Body of pancreas (tissue), 4 donors: ENCODE measurements around the gene PWWP2B. TPM values are rescaled to one million over a fixed set of nuclear protein-coding genes. Genes with fewer than 3 reads are reported as not detected.

Experiments used
- ATAC-seq: fragments of 150-250 bp; one replicate; pipeline ENCODE4 v1.9.1; 2016
- DNase-seq, 4 donors: peaks; one replicate each; pipeline ENCODE4 v3.0.0-alpha.2; 2019
- H3K27ac ChIP-seq, 4 donors: fragments of 200-600 bp; sonication (generic); 1 replicate in 3 of 4; 2 replicates in 1 of 4; pipeline versions ENCODE4 v1.5.1 to v1.6.1; 2016 to 2019; ENCODE audit warnings: mild to moderate bottlenecking in 1 of 4, mixed read lengths in 1 of 4, moderate library complexity in 1 of 4
- H3K27me3 ChIP-seq, 2 donors: fragments of 200-600 bp; sonication (generic); one replicate each; pipeline ENCODE4 v1.6.0; 2016; ENCODE audit warnings: mild to moderate bottlenecking in 1 of 2
- H3K36me3 ChIP-seq, 2 donors: fragments of 200-600 bp; sonication (generic); replicated peaks in 1 of 2; 2 replicates each; pipeline ENCODE4 v1.5.1; 2016; ENCODE audit warnings: low read depth in 2 of 2; ENCODE audit not compliant: insufficient read depth in 1 of 2
- H3K4me1 ChIP-seq: fragments of 200-600 bp; sonication (generic); one replicate; pipeline ENCODE4 v1.6.0; 2016
- H3K4me3 ChIP-seq, 2 donors: fragments of 200-600 bp; sonication (generic); 1 replicate in 1 of 2; 2 replicates in 1 of 2; pipeline ENCODE4 v1.5.1; 2016 to 2019
- H3K9me3 ChIP-seq, 3 donors: fragments of 200-600 bp; sonication (generic); 1 replicate in 2 of 3; 2 replicates in 1 of 3; pipeline ENCODE4 v1.5.1; 2016
- POLR2A ChIP-seq, 3 donors: fragments of 450-650 bp; IDR thresholded peaks; one replicate each; pipeline ENCODE4 v1.6.1; 2016; ENCODE audit warnings: antibody characterized with exemption in 3 of 3, mild to moderate bottlenecking in 2 of 3
- WGBS, 2 donors: methylation state at CpG; one replicate each; pipeline ENCODE4 v1.1.5; 2017; 5-methylcytosine and 5-hydroxymethylcytosine counted together
- intact Hi-C: fragments of 100-400 bp; cut with DNase I; formaldehyde crosslinking; loops from one replicate; pipeline ENCODE4 v1.15.1; 2023
- total RNA-seq, 2 donors: library from RNA; depleted of rRNA; stranded (reverse); fragments of >200 nt; gene quantifications; one replicate each; pipeline ENCODE4 v1.1.0, GENCODE V29; 2016
- TF ChIP-seq, protein P1 (sequence below), 7 experiments: fragments of 450-650 bp in 4 of 7; fragments of 200-600 bp in 3 of 7; sonication (generic) in 3 of 7; IDR thresholded peaks; one replicate each; pipeline ENCODE4 v1.5.1; 2016 to 2019; ENCODE audit warnings: antibody characterized with exemption in 7 of 7

The PWWP2B gene
- total RNA-seq, 2 donors from 2014 or later = 31.9 to 46.5 TPM

DNA sequence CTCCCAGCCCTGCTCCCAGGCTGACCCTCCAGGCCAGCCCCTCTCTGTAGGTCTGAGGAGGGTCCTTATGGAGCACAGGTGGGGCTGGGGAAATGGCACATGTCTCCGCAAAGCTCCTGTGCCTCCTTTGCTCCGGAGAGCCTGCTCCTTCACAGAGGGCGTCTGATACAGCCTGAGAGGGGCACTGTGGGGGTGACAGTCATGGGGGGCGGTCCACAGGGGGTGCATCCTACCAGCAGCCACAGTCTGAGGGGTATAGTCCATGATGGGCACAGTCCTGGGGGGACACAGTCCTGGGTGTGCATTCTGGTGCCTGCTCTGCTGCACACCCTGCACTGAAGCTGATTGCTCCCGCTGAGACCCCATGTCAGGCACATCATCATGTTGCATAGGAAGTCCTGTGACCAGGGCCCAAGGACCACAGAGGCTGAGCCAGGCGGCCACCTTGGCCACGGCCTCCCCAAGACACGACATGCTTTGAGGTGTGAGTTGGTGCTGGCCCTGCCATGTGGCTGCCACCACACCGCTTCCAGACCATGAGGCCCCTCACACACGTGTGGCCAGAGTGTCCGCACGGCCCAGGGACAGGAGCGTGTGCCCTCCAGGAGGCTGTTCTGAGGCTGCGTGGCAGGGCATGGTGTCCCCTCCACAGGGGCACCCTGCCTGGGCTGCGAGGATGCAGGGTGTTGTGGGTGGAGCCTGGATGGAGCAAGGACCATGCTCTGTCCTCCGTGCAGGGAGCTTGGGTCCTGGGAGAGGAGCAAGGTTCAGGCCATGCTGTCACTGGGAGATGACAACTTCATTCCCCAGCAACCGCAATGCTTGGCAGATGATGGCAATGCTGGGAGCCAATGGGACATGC is 59.2 kb downstream of the PWWP2B start:
- DNase-seq (no peak), ATAC-seq (no peak)
- Histone ChIP-seq H3K36me3 (no peaks in the 10 kb centered on the region), H3K4me3 (no peak overlapping the region), H3K9me3 (no peaks in the 10 kb centered on the region), H3K4me1 (peaks cover 49% of the 10 kb centered on the region), H3K27ac (no peak overlapping the region), H3K27me3 (no peaks in the 10 kb centered on the region)
- TF ChIP-seq POLR2A (IDR thresholded peaks at IDR 0.05) = no peak
- TF ChIP-seq, protein P1, sequence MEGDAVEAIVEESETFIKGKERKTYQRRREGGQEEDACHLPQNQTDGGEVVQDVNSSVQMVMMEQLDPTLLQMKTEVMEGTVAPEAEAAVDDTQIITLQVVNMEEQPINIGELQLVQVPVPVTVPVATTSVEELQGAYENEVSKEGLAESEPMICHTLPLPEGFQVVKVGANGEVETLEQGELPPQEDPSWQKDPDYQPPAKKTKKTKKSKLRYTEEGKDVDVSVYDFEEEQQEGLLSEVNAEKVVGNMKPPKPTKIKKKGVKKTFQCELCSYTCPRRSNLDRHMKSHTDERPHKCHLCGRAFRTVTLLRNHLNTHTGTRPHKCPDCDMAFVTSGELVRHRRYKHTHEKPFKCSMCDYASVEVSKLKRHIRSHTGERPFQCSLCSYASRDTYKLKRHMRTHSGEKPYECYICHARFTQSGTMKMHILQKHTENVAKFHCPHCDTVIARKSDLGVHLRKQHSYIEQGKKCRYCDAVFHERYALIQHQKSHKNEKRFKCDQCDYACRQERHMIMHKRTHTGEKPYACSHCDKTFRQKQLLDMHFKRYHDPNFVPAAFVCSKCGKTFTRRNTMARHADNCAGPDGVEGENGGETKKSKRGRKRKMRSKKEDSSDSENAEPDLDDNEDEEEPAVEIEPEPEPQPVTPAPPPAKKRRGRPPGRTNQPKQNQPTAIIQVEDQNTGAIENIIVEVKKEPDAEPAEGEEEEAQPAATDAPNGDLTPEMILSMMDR (IDR thresholded peaks at IDR 0.05) = no peak
- 88 to 92% methylated on average over 2 to 14 of the region's 17 CpGs for WGBS, 2 donors
- intact Hi-C loops = loop anchor here (5.0 kb wide), 1 partner anchor 121 kb away; no protein-coding TSS in a partner anchor

DNA sequence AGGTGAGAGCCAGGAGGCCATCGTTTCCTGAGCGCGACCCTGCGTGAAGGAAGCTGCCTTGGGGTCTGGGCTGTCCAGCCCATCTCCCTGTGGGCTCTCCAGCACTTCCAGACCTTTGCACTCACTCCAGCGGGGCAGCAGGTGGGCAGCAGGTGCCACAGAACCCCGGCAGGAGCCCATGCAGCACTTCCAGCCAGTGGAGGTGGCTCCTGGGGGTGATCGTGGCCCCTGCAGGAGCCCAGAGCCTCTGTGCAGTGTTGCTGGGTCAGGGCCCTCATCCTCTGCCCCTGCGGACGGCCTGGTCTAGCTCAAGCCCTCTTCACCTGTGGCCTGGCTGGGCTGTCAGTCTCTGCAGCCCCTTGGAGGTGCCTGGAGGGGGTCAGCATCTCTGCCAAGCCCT is 59.9 kb downstream of the PWWP2B start:
- no peak overlapping the region for H3K27ac ChIP-seq
- H3K9me3 ChIP-seq = no peaks in the 10 kb centered on the region
- H3K4me1 ChIP-seq = peaks cover 47% of the 10 kb centered on the region
- intact Hi-C loops = loop anchor here (5.0 kb wide), 1 partner anchor 120 kb away; no protein-coding TSS in a partner anchor
- WGBS, 2 donors = 80 to 88% methylated on average over 1 to 7 of the region's 9 CpGs
- DNase-seq (peak in 1 of 4 donors; percentile 10), ATAC-seq (no peak)
- TF ChIP-seq, protein P1 (IDR thresholded peaks at IDR 0.05) = no peak
- no peak for TF ChIP-seq POLR2A (IDR thresholded peaks at IDR 0.05)
- no peaks in the 10 kb centered on the region for H3K36me3 ChIP-seq
- no peak overlapping the region for H3K4me3 ChIP-seq
- no peaks in the 10 kb centered on the region for H3K27me3 ChIP-seq

DNA sequence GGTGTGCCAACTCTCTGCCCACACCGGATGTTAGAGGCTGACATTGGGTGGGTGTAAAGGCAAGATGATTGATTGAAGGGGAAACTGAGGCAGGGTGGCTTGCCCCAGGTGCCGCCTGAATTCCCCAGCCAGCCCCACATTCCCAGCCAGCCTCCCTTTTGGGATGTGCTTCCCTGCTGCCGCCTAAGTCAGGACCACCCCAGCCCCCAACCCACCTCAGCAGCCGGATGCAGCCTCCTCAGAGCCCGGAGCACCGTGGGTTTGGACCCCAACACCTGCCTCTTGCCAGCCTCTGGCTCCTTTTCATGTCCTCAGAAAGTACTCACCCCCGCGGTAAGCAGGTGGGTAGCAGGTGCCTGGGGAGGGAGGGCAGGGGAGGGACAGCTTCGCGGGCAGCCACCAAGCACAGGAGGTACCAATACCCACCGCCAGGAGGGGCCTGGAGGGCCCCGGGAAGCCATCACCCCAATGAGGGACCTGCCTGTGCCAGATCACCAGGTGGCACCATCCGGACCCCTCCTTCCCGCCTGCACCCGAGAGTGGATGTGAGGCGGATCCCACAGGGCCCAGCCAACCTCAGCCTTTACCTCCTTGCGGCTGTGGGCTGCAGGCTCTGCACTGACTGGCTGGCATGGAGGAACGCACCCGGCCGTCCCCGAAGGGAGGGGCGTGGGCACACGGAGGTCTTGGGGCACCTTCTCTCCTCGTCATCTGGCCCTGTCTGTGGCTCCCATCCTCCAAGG is 60.5 kb downstream of the PWWP2B start:
- no peak for ATAC-seq
- Histone ChIP-seq H3K27ac (no peak overlapping the region), H3K4me3 (no peak overlapping the region), H3K36me3 (no peaks in the 10 kb centered on the region), H3K27me3 (no peaks in the 10 kb centered on the region), H3K4me1 (peaks cover 41% of the 10 kb centered on the region), H3K9me3 (no peaks in the 10 kb centered on the region)
- WGBS, 2 donors = 62 to 70% methylated on average over 7 to 24 of the region's 24 CpGs
- no peak for TF ChIP-seq POLR2A (IDR thresholded peaks at IDR 0.05)
- TF ChIP-seq, protein P1 (IDR thresholded peaks at IDR 0.05) = peak in 1 of 7 experiments; percentile 5
- intact Hi-C loops = loop anchor here (5.0 kb wide), 1 partner anchor 120 kb away; no protein-coding TSS in a partner anchor
- peak in 1 of 4 donors; percentile 11 for DNase-seq

- no peak overlapping the region for H3K27ac ChIP-seq
- H3K4me3 ChIP-seq = no peak overlapping the region
- peaks cover 35% of the 10 kb centered on the region for H3K4me1 ChIP-seq
- DNase-seq (no peak), ATAC-seq (no peak)
- TF ChIP-seq, protein P1 (IDR thresholded peaks at IDR 0.05) = no peak
- no peak for TF ChIP-seq POLR2A (IDR thresholded peaks at IDR 0.05)
- H3K9me3 ChIP-seq = no peaks in the 10 kb centered on the region
- no peaks in the 10 kb centered on the region for H3K27me3 ChIP-seq
- no peaks in the 10 kb centered on the region for H3K36me3 ChIP-seq
- 44% methylated on average over 19 of the region's 19 CpGs; no CpG with 5 or more reads in 1 of the 2 donors for WGBS, 2 donors
- intact Hi-C loops = loop anchor here (5.0 kb wide), 1 partner anchor 119 kb away; no protein-coding TSS in a partner anchor
Observed at GRCh38 chr10:132458071-132458585, 61.1 kb downstream of the PWWP2B start.
